ENCODE data around the gene BNC2.

The BNC2 gene

GRCh38 chr9:16654596-16655126 lies 215.8 kb downstream of the BNC2 start:
- intact Hi-C loops (cut with DNase I): no loop called here
- no peak for DNase-seq

GRCh38 chr9:16653491-16654399 lies 216.7 kb downstream of the BNC2 start:
- intact Hi-C loops (cut with DNase I): no loop called here
- peak in 15 of 42 donors; percentile 8 to 83 (median 22) for DNase-seq

GRCh38 chr9:16652582-16652981 lies 217.9 kb downstream of the BNC2 start:
- no peak for DNase-seq
- intact Hi-C loops (cut with DNase I): no loop called here

GRCh38 chr9:16651446-16651964 lies 219.0 kb downstream of the BNC2 start:
- DNase-seq: no peak
- intact Hi-C loops (cut with DNase I): no loop called here

GRCh38 chr9:16645970-16646369 lies 224.5 kb downstream of the BNC2 start:
- intact Hi-C loops (cut with DNase I): no loop called here

GRCh38 chr9:16642421-16643109 lies 227.9 kb downstream of the BNC2 start:
- intact Hi-C loops (cut with DNase I): no loop called here
- DNase-seq: no peak

More at GRCh38 chr9:16645970-16646369, 224.5 kb downstream of the BNC2 start:
- DNase-seq: no peak

GRCh38 chr9:16640649-16641048 lies 229.8 kb downstream of the BNC2 start:
- intact Hi-C loops (cut with DNase I): no loop called here
- no peak for DNase-seq

GRCh38 chr9:16639644-16640043 lies 230.8 kb downstream of the BNC2 start:
- DNase-seq: no peak
- intact Hi-C loops (cut with DNase I): no loop called here

- intact Hi-C loops (cut with DNase I): no loop called here
- no peak for DNase-seq
Observed at GRCh38 chr9:16637911-16638310, 232.6 kb downstream of the BNC2 start.

- DNase-seq: no peak
- intact Hi-C loops (cut with DNase I): no loop called here
Observed at GRCh38 chr9:16637218-16637617, 233.3 kb downstream of the BNC2 start.

- intact Hi-C loops (cut with DNase I): no loop called here
- no peak for DNase-seq
Observed at GRCh38 chr9:16633794-16634193, 236.7 kb downstream of the BNC2 start.

- DNase-seq: no peak
- intact Hi-C loops (cut with DNase I): no loop called here
Observed at GRCh38 chr9:16628413-16628812, 242.1 kb downstream of the BNC2 start.

GRCh38 chr9:16627967-16628366 lies 242.5 kb downstream of the BNC2 start:
- intact Hi-C loops (cut with DNase I): no loop called here
- no peak for DNase-seq

- no peak for DNase-seq
- intact Hi-C loops (cut with DNase I): no loop called here
Observed at GRCh38 chr9:16627521-16627920, 242.9 kb downstream of the BNC2 start.

GRCh38 chr9:16626577-16627130 lies 243.8 kb downstream of the BNC2 start:
- DNase-seq: no peak
- intact Hi-C loops (cut with DNase I): no loop called here

- DNase-seq: no peak
- intact Hi-C loops (cut with DNase I): no loop called here
Observed at GRCh38 chr9:16625811-16626210, 244.7 kb downstream of the BNC2 start.

- intact Hi-C loops (cut with DNase I): no loop called here
- no peak for DNase-seq
Observed at GRCh38 chr9:16625161-16625631, 245.3 kb downstream of the BNC2 start.

- DNase-seq: no peak
- intact Hi-C loops (cut with DNase I): no loop called here
Observed at GRCh38 chr9:16624744-16625117, 245.7 kb downstream of the BNC2 start.

- intact Hi-C loops (cut with DNase I): no loop called here
- no peak for DNase-seq
Observed at GRCh38 chr9:16623989-16624743, 246.3 kb downstream of the BNC2 start.
